Keratinocyte (primary cell): ENCODE measurements around the gene CKM. TPM values are rescaled to one million over a fixed set of nuclear protein-coding genes. Genes with fewer than 3 reads are reported as not detected.

Experiments
- DNase-seq: peaks from one replicate; pipeline ENCODE4 v3.0.0-alpha.2; 2011; ENCODE audit warnings: low read depth, missing footprints, low spot score
- FAIRE-seq: peaks from 2 replicates; lab custom pipeline; 2011; peaks lifted over from hg19 to GRCh38; lab: Jason Lieb, UNC
- H2AFZ ChIP-seq: 2 replicates; pipeline ENCODE4 v1.6.0; 2012; ENCODE audit warnings: low read length, control low read depth, inconsistent platforms; ENCODE audit not compliant: control insufficient read depth
- H3K27ac ChIP-seq: 2 replicates; pipeline ENCODE4 v1.5.1; 2011; ENCODE audit warnings: low read length; ENCODE audit not compliant: control insufficient read depth, insufficient read depth
- H3K27me3 ChIP-seq: 3 replicates; pipeline ENCODE4 v1.6.0; 2011; ENCODE audit warnings: low read length; ENCODE audit not compliant: control insufficient read depth, insufficient read depth; ENCODE audit errors: extremely low read depth
- H3K36me3 ChIP-seq, 2 experiments: 2 replicates in 1 of 2; 3 replicates in 1 of 2; pipeline ENCODE4 v1.5.1; 2011; ENCODE audit warnings: low read length in 2 of 2, mild to moderate bottlenecking in 1 of 2; ENCODE audit not compliant: control insufficient read depth in 2 of 2, insufficient read depth in 2 of 2; ENCODE audit errors: extremely low read depth in 1 of 2
- H3K4me1 ChIP-seq: 3 replicates; pipeline ENCODE4 v1.5.1; 2011; ENCODE audit warnings: low read length; ENCODE audit not compliant: control insufficient read depth, insufficient read depth; ENCODE audit errors: extremely low read depth
- H3K4me2 ChIP-seq: 3 replicates; pipeline ENCODE4 v1.6.0; 2011; ENCODE audit warnings: low read depth, low read length; ENCODE audit not compliant: control insufficient read depth, insufficient read depth; ENCODE audit errors: extremely low read depth
- H3K4me3 ChIP-seq, 3 experiments: fragments of 200-600 bp in 1 of 3; sonication (generic) in 1 of 3; 2 replicates in 2 of 3; 3 replicates in 1 of 3; pipeline ENCODE4 v1.5.1; 2011 to 2016; ENCODE audit warnings: low read length in 3 of 3, mild to moderate bottlenecking in 3 of 3, control low read depth in 2 of 3, inconsistent platforms in 1 of 3, low read depth in 1 of 3, mixed read lengths in 1 of 3, mixed run types in 1 of 3, moderate library complexity in 1 of 3; ENCODE audit not compliant: control insufficient read depth in 2 of 3, insufficient read depth in 2 of 3; ENCODE audit errors: extremely low read depth in 1 of 3
- H3K79me2 ChIP-seq: 2 replicates; pipeline ENCODE4 v1.6.0; 2012; ENCODE audit warnings: low read length; ENCODE audit not compliant: control insufficient read depth, insufficient read depth
- H3K9ac ChIP-seq: 3 replicates; pipeline ENCODE4 v1.6.0; 2011; ENCODE audit warnings: low read length; ENCODE audit not compliant: control insufficient read depth, insufficient read depth; ENCODE audit errors: extremely low read depth
- H3K9me1 ChIP-seq: 3 replicates; pipeline ENCODE4 v1.6.0; 2011; ENCODE audit warnings: low read length; ENCODE audit not compliant: control insufficient read depth, insufficient read depth; ENCODE audit errors: extremely low read depth
- H3K9me3 ChIP-seq: 2 replicates; pipeline ENCODE4 v1.5.1; 2012; ENCODE audit warnings: low read depth, low read length; ENCODE audit not compliant: control insufficient read depth
- H4K20me1 ChIP-seq: 3 replicates; pipeline ENCODE4 v1.6.0; 2011; ENCODE audit warnings: low read length; ENCODE audit not compliant: control insufficient read depth, insufficient read depth; ENCODE audit errors: extremely low read depth
- CTCF ChIP-seq, 3 experiments: IDR thresholded peaks in 1 of 3; conservative IDR thresholded peaks in 1 of 3; optimal IDR thresholded peaks in 1 of 3; 2 replicates in 2 of 3; 3 replicates in 1 of 3; pipeline versions ENCODE3 to v1.5.1; 2011; ENCODE audit warnings: low read length in 3 of 3, mild to moderate bottlenecking in 3 of 3, moderate library complexity in 2 of 3, control low read depth in 1 of 3, inconsistent platforms in 1 of 3; ENCODE audit not compliant: insufficient read depth in 2 of 3; ENCODE audit errors: extremely low read depth in 1 of 3
- EZH2 ChIP-seq: IDR thresholded peaks from one replicate; pipeline ENCODE4 v1.6.1; 2012; ENCODE audit warnings: inconsistent platforms, mild to moderate bottlenecking, low read length, moderate library complexity
- dilution Hi-C: fragments of 300-500 bp; cut with MboI; formaldehyde crosslinking; loops from one replicate; pipeline ENCODE4 v1.7.0; 2020; ENCODE audit warnings: low sequenced_read_pairs; ENCODE audit not compliant: extremely low pct_ligation_motif_present
- polyA plus RNA-seq, 5 experiments: library from polyadenylated mRNA; depleted of rRNA in 3 of 5; stranded (reverse) in 3 of 5; stranded (forward) in 1 of 5; unstranded in 1 of 5; fragments of >200 nt; gene quantifications; 1 replicate in 1 of 5; 2 replicates in 3 of 5; 3 replicates in 1 of 5; pipeline versions ENCODE4 v1.2.1 to v1.2.3, GENCODE V29; 2011 to 2012; ENCODE audit warnings: missing spikeins in 2 of 5, low read depth in 1 of 5, low replicate concordance in 1 of 5

Gene CKM
- polyA plus RNA-seq, 1 donor (not counting 4 experiments of a cell fraction or from before 2014, with no cell fraction given), result not detected

- Histone ChIP-seq H3K4me3 (no peak overlapping the region), H2AFZ (no peak overlapping the region), H3K9ac (no peak overlapping the region), H3K4me2 (no peak overlapping the region), H4K20me1 (no peaks in the 10 kb centered on the region), H3K4me1 (no peaks in the 10 kb centered on the region), H3K27ac (no peak overlapping the region), H3K36me3 (peaks cover 43 to 44% of the 10 kb centered on the region in 2 experiments), H3K9me1 (no peaks in the 10 kb centered on the region), H3K9me3 (no peaks in the 10 kb centered on the region), H3K27me3 (no peaks in the 10 kb centered on the region), H3K79me2 (no peaks in the 10 kb centered on the region)
- FAIRE-seq, result no peak
- DNase-seq, result no peak
- dilution Hi-C loops, result no loop called here
- TF ChIP-seq EZH2 (no peak), CTCF (optimal IDR thresholded peaks at IDR 0.05 in 1 of 3, IDR thresholded peaks at IDR 0.05 in 1 of 3, conservative IDR thresholded peaks at IDR 0.05 in 1 of 3; ENCODE audit: extremely low read depth in 1 of 3, insufficient read depth in 2 of 3, low read length in 3 of 3) (no peak)
Measured at GRCh38 chr19:45358213-45358792, 35.6 kb upstream of the CKM start.

GRCh38 chr19:45357445-45357783 lies 34.7 kb upstream of the CKM start:
- Histone ChIP-seq H3K9ac (no peak overlapping the region), H3K79me2 (no peaks in the 10 kb centered on the region), H3K4me1 (no peaks in the 10 kb centered on the region), H2AFZ (no peak overlapping the region), H3K4me2 (no peak overlapping the region), H3K27me3 (no peaks in the 10 kb centered on the region), H3K27ac (no peak overlapping the region), H3K9me3 (no peaks in the 10 kb centered on the region), H3K9me1 (no peaks in the 10 kb centered on the region), H3K36me3 (peaks cover 39 to 42% of the 10 kb centered on the region in 2 experiments), H4K20me1 (no peaks in the 10 kb centered on the region), H3K4me3 (no peak overlapping the region)
- FAIRE-seq (no peak), DNase-seq (no peak)
- dilution Hi-C loops, result no loop called here
- TF ChIP-seq EZH2 (no peak), CTCF (optimal IDR thresholded peaks at IDR 0.05 in 1 of 3, IDR thresholded peaks at IDR 0.05 in 1 of 3, conservative IDR thresholded peaks at IDR 0.05 in 1 of 3; ENCODE audit: extremely low read depth in 1 of 3, insufficient read depth in 2 of 3, low read length in 3 of 3) (no peak)
